GM18873 (cell line): ENCODE results near the gene STRN3.
"Not testable (repeated sequence)": the region's sequence is repeated elsewhere in the genome, so short reads cannot be mapped to it uniquely, and the experiment has no call there.

Source experiments
- ATAC-seq: cut with Tn5 transposase; IDR thresholded peaks from one replicate; pipeline ENCODE4 v1.9.1; 2021; ENCODE audit warnings: mild to moderate bottlenecking, moderate library complexity, moderate number of reproducible peaks; ENCODE audit not compliant: unreplicated experiment, low FRiP score

STRN3 gene

GRCh38 chr14:31026077-31026449 lies at the start of gene STRN3:
TSS of gene STRN3 (minus strand) at chr14:31026379. CDS start at chr14:31026185, 194 bp downstream.
- ATAC-seq, result no peak

- ATAC-seq, result no peak
Observed at GRCh38 chr14:31075144-31075543, 49.0 kb upstream of the STRN3 start.

- no peak for ATAC-seq
Observed at GRCh38 chr14:31071151-31071550, 45.0 kb upstream of the STRN3 start.

- no peak for ATAC-seq
Observed at GRCh38 chr14:31070431-31070830, 44.3 kb upstream of the STRN3 start.

GRCh38 chr14:31069343-31069742 lies 43.2 kb upstream of the STRN3 start:
- ATAC-seq, result no peak

- ATAC-seq, result no peak
Observed at GRCh38 chr14:31068235-31068634, 42.1 kb upstream of the STRN3 start.

- not testable (repeated sequence) for ATAC-seq
Observed at GRCh38 chr14:31062908-31063307, 36.7 kb upstream of the STRN3 start.

GRCh38 chr14:31060253-31060875 lies 34.2 kb upstream of the STRN3 start:
- no peak for ATAC-seq

GRCh38 chr14:31059152-31059924 lies 33.2 kb upstream of the STRN3 start:
- ATAC-seq, result no peak

- ATAC-seq, result no peak
Observed at GRCh38 chr14:31057701-31058364, 31.7 kb upstream of the STRN3 start.

- no peak for ATAC-seq
Observed at GRCh38 chr14:31057035-31057434, 30.9 kb upstream of the STRN3 start.

- not testable (repeated sequence) for ATAC-seq
Observed at GRCh38 chr14:31052905-31053586, 26.9 kb upstream of the STRN3 start.

GRCh38 chr14:31051511-31051910 lies 25.3 kb upstream of the STRN3 start:
- no peak for ATAC-seq

GRCh38 chr14:31051023-31051422 lies 24.8 kb upstream of the STRN3 start:
- ATAC-seq, result no peak

GRCh38 chr14:31047503-31047902 lies 21.3 kb upstream of the STRN3 start:
- no peak for ATAC-seq

GRCh38 chr14:31045501-31046080 lies 19.4 kb upstream of the STRN3 start:
- no peak for ATAC-seq

GRCh38 chr14:31043379-31043778 lies 17.2 kb upstream of the STRN3 start:
- ATAC-seq, result no peak

- ATAC-seq, result not testable (repeated sequence)
Observed at GRCh38 chr14:31042893-31043292, 16.7 kb upstream of the STRN3 start.

- no peak for ATAC-seq
Observed at GRCh38 chr14:31042300-31042699, 16.1 kb upstream of the STRN3 start.

GRCh38 chr14:31038521-31039166 lies 12.5 kb upstream of the STRN3 start:
- no peak for ATAC-seq
